ENCODE measurements around the gene SLC29A2.
"Not testable (repeated sequence)": the region's sequence is repeated elsewhere in the genome, so short reads cannot be mapped to it uniquely, and the experiment has no call there.

The SLC29A2 gene

GRCh38 chr11:66386171-66387069, 14.9 kb upstream of the SLC29A2 start:
- DNase-seq (ENCODE audit: extremely low read depth in 1 of 2, low read depth in 1 of 2): peak; percentile 45 to 73

GRCh38 chr11:66384316-66384715, 12.8 kb upstream of the SLC29A2 start:
- DNase-seq (ENCODE audit: extremely low read depth in 1 of 2, low read depth in 1 of 2): not testable (repeated sequence)

- not testable (repeated sequence) for DNase-seq (ENCODE audit: extremely low read depth in 1 of 2, low read depth in 1 of 2)
These were observed 8.7 kb upstream of the SLC29A2 start for GRCh38 chr11:66380264-66380663.

DNA sequence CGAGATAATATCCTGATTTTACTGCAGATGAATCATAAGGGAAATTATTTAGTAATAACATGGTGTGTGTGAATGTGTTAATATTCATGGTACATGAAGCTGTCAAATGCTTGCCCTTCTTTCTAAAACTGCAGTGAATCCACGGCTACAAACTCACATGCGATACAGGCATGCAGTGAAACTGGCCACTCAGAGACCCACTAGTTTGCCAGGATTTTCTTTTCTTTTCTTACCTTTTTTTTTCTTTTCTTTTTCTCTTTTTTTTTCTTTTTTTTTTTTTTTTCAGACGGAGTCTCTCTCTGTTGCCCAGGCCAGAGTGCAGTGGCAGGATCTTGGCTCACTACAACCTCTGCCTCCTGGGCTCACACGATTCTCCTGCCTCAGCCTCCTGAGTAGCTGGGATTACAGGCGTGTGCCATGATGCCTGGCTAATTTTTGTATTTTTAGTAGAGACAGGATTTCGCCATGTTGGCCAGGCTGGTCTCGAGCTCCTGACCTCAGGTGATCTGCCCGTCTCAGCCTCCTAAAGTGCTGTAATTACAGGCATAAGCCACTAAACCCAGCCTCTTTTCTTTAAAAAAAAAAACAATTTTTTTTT, 2.2 kb upstream of the SLC29A2 start:
- not testable (repeated sequence) for DNase-seq (ENCODE audit: extremely low read depth in 1 of 2, low read depth in 1 of 2)

DNA sequence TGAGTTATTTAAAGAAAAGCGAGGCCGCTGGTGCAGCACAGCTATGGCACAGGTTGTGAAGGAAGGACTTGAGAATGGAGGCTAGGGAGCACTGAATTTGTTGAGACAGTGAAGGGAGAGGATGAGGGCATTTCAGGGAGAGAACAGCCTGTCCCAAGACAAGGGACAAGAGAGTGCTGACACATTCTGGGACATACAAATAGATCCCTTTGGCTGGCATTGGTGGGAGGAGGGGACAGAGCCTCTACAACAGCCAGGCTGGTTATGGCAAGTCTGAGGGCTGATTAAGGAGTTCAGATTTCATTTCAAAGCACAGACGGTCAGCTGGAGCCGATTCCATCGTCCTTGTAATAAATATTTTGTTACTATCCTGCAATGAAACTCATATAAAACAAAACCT, 1.7 kb upstream of the SLC29A2 start:
- DNase-seq (ENCODE audit: extremely low read depth in 1 of 2, low read depth in 1 of 2): no peak

- no peak for DNase-seq (ENCODE audit: extremely low read depth in 1 of 2, low read depth in 1 of 2)
These were observed 2.3 kb downstream of the SLC29A2 start for GRCh38 chr11:66369073-66369894.

DNA sequence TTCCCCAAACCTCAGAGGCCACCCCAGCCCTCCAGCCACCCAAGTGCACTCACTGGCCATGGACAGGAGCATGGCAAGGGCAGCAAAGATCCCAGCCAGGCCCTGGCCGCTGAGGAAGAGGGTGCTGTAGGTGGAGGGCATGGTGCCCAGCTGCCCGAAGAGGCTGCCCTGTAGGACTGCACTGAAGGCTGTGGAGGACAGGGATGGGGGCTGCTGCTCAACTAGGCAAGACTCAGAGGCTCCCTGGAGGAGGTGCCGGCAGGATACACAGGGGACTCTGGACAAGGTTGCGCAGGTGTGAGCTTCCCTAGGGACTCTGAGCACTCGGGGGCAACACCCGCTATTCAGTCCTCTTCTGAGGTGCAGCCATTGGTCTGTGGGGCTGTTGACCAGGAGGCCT, 3.1 kb downstream of the SLC29A2 start:
- no peak for DNase-seq (ENCODE audit: extremely low read depth in 1 of 2, low read depth in 1 of 2)

DNA sequence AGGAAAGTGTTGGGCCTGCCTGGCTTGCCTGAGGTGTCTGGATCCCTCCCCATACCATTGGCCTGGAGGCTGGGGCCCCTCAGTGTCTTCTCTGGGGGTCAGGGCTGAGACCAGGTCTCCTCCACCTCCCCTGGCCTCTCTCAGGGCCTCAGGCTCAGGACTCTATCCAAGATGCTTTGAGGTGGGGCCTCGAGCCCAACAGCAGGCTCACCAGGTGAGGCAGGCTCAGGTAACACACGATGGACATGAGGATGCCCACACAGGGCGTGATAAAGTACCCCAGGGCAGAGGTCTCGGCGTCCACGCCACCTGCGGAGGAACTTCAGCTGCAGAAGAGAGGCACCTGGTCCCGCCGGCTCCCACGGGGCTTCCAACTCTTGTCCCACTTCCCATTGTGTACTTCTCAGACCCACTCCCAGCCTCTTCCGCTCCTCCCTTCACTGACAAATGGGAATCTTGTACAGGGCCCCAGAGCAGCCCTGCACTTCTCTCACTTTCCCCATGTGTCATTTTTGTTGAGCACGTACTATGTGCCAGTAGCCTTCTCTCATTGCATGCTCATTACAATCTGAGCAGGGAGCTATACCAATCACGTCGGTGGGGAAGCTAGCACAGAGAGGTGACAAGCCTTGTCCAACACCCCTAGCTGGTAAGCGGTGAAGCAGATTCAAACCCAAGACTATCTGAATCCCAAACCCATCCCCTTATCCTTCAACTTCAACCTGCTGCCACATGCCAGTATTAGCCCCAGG, 3.8 kb downstream of the SLC29A2 start:
- DNase-seq (ENCODE audit: extremely low read depth in 1 of 2, low read depth in 1 of 2): no peak

DNA sequence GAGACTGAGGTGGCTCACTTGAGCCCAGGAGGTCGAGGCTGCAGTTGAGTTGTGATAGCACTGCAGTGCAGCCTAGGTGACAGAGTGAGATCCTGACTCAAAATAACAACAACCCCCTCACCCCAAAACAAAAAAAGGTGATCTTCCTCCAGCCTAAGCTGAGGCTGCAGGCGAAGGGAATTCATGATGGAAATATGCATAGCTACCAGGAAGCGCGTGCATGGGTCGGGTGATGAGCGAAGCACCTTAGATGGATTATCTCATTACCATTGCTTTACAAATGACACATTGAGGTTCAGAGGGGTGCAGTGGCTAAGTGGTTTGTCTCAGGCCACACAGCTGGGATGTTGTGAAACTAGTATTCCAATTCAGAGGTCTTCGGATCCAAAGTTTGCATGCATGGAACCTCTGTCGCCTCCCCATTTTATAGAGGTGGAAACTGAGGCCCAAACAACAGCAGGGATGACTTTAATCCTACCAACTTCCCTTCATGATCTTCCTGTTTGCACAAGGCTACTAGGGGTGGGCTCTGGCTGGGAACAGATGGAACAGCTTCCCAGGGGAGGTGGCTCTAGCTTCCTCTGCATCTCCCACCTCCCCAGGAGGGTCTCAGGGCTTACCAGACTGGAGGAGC, 4.6 kb downstream of the SLC29A2 start:
- no peak for DNase-seq (ENCODE audit: extremely low read depth in 1 of 2, low read depth in 1 of 2)

- DNase-seq (ENCODE audit: extremely low read depth in 1 of 2, low read depth in 1 of 2): no peak
These were observed 5.6 kb downstream of the SLC29A2 start for GRCh38 chr11:66365711-66366619.

DNA sequence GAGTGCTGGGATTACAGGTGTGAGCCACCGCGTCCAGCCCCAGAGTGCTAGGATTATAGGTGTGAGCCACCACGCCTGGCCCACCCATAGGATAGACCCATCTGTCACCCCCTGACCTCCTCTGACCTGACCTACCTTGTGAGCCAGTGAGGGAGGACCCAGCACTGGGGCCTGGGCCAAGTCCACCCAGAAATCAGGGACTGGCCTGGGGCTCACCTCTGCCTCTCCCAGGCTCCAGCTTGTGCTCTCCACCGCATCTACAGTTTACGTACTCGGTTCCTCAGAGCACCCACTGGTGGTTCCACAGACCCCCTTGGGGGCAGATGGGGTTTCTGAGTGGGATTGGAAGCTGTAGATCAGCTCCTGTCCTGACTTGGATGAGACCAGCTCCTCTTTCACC, 6.4 kb downstream of the SLC29A2 start:
- DNase-seq (ENCODE audit: extremely low read depth in 1 of 2, low read depth in 1 of 2): no peak

- DNase-seq (ENCODE audit: extremely low read depth in 1 of 2, low read depth in 1 of 2): peak; percentile 49 to 64
These were observed 7.6 kb downstream of the SLC29A2 start for GRCh38 chr11:66363805-66364535.

- no peak for DNase-seq (ENCODE audit: extremely low read depth in 1 of 2, low read depth in 1 of 2)
These were observed 8.4 kb downstream of the SLC29A2 start for GRCh38 chr11:66363187-66363601.

DNA sequence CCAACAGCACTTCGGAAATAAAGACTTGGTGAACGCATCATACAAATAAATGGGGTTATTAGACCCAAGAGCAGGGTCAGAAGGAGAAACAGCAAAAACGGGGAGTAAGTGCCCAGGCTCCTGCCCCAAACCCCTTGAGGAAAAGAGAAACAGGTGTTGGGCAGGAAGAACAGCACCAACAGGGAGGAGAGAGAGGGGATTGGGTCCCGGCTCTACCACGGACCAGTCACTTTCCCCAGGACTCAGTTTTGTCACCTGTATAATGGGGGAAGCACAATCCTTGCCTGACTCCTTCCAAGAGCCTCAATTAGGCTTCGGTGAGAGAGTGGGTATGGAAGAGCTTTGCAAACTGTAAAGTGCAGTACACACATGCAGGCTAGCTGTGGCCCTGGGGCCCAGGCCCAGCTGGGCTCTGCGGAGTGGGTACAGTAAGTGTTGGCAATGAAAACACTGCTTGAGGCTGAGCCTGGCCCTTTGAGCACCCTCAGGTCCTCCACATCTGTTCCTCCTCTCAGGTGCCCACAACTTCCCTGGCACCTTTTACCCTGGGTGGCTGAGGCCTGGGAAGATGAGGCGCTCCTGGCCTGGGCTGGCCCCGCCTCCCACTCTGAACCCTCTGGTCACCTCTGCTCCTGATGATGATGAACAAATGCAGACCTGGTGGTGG, 8.9 kb downstream of the SLC29A2 start:
- DNase-seq (ENCODE audit: extremely low read depth in 1 of 2, low read depth in 1 of 2): no peak

DNA sequence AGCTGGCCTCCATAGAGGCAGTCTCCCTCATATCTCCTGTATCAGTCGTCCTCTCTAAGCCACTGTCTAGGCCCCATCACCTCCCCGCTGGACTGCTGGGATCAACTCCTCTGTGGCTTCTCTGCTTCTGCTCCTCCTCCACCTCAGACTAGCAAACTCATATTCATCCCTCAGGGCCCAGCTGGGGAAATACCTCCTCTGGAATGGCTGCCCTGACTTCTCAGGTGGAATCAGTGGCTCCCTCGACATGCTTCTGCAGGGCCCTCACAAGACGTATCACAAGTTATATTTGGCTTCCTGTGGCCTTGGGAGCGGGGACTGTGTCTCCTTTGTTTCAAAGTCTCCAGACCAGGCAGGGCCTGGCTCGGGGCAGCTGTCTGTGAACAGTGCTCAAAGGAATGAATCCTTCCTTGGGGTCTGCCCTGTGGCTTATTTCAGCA, 10.0 kb downstream of the SLC29A2 start:
- DNase-seq (ENCODE audit: extremely low read depth in 1 of 2, low read depth in 1 of 2): no peak

- DNase-seq (ENCODE audit: extremely low read depth in 1 of 2, low read depth in 1 of 2): no peak
These were observed 11.0 kb downstream of the SLC29A2 start for GRCh38 chr11:66360406-66361073.

DNA sequence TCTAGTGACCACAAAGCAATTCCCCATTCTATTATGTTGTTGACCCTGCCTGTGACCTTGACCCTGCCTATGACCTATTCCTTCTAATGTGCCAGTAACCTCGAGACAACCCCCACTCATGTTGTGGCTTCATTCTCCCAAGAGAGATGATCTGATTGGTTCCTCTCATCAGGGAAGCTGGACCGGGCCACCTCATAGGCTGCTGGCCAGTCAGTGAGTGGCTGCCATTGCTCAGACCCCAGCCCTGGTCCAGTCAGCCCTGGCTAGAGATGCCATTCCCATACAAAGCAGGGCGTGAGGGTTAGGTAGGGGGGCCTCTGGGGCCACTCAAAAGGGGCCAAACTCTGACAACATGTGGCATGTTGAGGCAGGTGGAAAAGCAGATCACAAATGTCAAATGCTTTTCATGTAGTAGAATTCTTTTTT, 11.9 kb downstream of the SLC29A2 start:
- DNase-seq (ENCODE audit: extremely low read depth in 1 of 2, low read depth in 1 of 2): no peak

Data from stimulated activated CD8-positive, alpha-beta memory T cell treated with anti-CD3 and anti-CD28 coated beads, Interleukin-7, amount 100 ng/mL, for 48 hours (primary cell).